Stimulated activated naive CD4-positive, alpha-beta T cell treated with Interleukin-2 at 50 U/mL for 16 hours (primary cell): Measurements from ENCODE around the gene GLRA3.
"Not testable (repeated sequence)": the region's sequence is repeated elsewhere in the genome, so short reads cannot be mapped to it uniquely, and the experiment has no call there.

Experiments used
- DNase-seq: peaks from one replicate; lab custom pipeline; 2025; lab: John Stamatoyannopoulos, UW

Gene GLRA3

DNA sequence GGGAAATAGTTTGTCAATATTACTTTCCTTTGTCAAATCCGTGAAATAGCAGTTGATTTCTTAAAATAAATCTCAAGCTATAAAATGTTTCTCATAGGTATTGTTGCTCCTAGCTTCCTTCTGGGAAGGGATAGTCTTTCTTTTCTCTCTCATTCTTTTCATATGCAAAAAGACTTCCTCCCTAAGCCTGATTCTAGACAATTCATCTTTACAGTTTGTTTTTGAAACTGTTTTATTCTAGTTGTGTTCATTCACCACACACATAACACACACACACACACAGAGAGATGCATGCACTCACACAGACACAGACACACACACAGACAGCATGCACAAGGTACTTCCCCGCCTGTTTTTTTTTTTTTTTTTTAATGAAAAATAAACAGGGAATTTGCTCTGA is 18.2 kb downstream of the GLRA3 start:
- no peak for DNase-seq

DNA sequence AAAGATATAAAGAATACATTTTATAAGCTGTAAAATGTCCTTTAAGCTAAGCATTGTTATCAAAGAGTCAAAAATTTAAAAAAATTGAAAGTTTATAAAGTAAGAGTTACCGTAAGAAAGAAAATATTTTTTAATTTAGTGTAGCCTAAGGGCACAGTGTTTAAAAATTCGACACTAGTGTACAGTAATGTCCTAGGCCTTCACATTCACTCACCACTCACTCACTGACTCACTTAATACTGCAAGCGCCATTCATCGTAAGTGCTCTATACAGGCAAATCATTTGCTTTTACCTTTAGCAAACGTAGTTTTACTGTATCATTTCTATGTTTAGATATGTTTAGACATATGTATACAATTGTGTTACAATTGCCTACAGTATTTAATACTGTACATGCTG is 20.2 kb downstream of the GLRA3 start:
- no peak for DNase-seq

DNA sequence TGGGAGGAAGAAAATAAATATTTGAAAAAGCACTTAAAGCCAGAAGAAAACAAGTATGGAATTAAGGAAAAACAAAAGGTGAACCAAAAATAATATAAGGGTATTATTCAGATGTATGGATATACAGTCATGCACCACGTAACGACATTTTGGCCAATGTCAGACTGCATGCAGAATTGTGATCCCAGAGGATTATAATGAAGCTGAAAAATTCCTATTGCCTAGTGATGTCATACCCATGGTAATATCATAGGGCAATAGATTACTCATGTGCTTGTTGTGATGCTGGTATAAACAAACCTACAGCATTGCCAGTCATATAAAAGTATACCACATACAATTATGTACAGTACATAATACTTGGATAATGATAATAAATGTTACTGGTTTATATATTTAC is 20.9 kb downstream of the GLRA3 start:
- no peak for DNase-seq

DNA sequence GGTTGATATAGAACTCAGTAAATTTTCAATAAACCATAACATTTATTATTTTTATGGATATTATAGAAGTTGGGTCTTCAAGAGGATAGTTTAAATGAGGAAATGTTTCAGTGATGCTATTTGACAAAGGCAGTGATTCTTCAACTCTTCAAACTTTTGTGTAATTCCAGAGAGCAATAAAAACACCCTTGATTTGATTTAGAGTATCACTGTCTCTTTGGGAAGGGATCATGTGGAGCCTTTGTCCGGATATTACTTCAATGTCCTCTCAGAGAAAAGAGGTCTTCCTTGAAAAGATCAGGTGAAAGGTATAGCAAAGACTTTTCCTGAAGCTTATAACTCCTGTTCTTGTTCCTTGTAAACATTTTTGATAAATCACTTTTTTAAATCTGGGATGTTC is 23.3 kb downstream of the GLRA3 start:
- no peak for DNase-seq

DNA sequence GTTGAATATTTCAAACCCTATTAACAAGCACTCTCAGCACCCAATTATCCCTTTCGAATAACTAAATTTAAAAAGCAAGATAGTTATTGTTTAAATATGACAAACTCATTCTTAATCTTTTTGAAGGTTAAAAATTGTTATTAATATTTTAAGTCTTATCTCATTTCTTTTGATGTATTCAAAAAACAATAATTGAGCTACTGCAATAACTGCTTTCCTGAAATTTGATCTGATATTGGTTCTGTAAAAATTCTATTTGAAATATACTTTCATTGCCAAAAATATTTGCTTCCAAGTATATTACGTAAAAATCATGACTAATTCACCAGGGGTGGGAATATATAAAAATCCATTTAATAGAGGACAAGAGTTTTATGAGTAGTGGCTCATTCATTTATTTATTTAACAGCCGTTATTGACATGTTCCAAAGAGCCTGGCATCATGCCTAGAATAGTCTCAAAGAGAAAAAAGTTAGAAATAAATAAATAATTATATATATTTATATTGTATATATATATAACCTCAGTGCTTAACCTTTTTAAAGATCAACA is 34.4 kb downstream of the GLRA3 start:
- no peak for DNase-seq

DNA sequence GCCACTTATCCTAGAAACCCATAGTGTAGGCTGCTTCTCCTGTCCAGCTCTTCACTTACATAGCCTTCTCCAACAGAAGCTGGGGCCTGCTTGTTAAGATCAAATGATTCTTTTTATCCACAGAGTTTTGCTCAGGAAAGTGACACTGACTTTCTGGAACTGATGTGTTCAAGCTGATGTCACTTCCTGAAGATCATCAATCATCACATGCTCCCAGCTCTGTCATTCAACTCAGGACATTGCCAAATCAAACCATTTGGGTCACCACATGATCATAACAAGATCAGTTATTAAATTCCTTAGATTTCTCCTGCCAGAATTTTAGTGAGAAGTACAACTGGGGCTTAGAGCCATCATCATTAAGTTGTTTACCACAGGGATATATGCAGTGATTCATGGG is 39.4 kb downstream of the GLRA3 start:
- DNase-seq, result no peak

DNA sequence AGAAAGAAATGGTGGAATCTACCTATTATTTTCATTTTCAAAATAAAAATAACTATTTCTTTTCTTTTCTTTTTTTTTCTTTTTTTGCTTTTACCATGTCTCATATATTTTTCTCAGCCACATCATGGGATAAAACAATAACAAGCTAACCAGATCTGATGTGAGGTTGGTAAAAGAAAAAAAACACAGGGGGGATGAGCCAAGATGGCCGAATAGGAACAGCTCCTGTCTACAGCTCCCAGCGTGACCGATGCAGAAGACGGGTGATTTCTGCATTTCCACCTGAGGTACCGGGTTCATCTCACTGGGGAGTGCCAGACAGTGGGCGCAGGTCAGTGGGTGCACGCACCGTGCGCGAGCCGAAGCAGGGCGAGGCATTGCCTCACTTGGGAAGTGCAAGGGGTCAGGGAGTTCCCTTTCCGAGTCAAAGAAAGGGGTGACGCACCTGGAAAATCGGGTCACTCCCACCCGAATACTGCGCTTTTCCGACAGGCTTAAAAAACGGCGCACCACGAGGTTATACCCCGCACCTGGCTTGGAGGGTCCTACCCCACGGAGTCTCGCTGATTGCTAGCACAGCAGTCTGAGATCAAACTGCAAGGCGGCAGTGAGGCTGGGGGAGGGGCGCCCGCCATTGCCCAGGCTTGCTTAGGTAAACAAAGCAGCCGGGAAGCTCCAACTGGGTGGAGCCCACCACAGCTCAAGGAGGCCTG is 50.6 kb downstream of the GLRA3 start:
- not testable (repeated sequence) for DNase-seq

DNA sequence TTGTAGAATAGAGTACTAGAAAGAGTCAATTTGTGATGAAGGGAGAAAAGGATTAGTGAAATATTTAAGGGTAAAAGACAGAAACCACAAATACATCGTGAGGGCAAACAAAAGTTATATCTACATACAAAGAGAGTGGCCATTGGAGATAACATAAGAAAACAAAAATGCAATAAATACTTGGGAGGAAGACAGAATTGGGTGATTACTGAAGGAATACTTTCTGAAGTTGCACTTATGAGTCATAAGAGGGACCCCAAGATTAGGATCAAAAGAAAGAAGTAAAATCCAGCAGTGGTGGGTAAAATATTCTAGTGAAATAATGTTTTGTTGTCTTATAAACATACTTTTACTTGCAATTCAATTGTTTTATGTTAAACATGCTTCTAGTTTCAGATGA is 53.7 kb downstream of the GLRA3 start:
- DNase-seq, result no peak

DNA sequence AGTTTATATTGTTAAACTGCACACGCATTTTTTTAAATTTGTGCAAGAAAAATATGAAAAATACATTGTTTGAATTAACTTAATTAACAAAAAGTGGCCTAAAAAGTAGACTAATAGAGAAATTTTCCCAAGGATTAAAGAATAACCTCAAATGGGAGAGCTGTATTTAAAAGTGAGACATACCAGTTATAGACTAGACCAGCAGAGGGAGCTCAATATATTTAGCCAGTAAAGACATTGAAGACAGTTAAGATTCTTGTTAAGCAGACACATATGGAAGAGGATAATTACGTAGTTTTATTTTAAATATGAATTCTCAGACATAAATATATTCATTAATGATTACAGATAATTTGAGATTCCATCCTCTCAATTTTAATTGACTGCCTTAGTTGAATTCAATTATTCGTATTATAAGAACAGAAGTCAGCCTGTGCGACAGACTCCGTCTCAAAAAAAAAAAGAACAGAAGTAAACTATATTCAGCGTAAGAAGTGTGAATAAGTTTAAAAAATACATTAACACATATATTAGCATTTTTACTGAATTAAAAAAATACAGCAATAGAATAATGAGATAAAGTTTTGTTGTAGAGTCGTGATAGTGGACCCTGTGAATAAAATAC is 64.8 kb downstream of the GLRA3 start:
- DNase-seq, result no peak

DNA sequence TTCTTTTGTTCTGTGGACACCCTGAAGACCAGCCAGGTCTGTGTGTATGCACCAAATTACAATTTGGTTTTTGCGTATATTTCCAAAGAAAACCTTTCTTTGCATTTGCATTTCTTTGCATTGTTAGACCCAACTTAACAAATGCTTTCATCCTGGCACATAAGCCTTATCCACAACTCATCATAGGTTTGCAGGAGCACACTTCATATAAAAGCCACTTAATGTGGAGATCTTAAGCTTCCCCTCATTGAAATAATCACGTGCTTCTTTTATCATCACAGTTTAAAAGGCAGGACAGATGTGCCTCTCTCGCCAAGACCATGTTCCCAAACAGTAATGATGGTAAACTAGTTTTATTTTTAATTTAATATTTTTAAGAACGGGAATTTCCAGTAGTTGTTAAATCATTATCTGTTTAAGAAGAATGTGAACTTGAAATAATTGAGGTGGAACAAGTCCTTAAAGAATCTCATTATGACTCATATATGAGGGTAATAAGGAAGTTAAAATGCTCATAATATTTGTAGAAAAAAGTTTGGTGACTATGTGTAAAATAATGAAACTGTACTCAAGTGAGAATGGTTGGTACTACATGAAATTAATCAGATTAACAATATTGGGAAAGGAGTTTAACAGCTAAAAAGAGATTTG is 65.5 kb downstream of the GLRA3 start:
- no peak for DNase-seq

DNA sequence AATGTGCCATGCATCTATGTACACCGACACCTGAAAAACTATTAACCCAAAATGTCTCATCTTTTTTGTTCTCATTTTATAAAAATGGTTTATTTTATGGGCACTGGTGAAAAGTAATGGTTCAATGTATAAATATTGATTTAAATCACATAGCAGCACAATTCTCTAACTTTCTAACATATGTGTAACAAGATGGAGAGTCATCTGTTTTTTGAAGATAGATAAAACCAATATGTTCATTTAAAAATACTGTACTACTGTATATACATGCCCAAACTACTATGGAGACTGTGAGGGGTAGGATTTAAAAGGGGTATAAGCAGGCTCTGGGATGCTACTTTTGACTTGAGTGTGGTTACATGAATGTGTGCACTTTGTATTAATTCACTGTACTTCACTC is 67.6 kb downstream of the GLRA3 start:
- DNase-seq, result no peak

DNA sequence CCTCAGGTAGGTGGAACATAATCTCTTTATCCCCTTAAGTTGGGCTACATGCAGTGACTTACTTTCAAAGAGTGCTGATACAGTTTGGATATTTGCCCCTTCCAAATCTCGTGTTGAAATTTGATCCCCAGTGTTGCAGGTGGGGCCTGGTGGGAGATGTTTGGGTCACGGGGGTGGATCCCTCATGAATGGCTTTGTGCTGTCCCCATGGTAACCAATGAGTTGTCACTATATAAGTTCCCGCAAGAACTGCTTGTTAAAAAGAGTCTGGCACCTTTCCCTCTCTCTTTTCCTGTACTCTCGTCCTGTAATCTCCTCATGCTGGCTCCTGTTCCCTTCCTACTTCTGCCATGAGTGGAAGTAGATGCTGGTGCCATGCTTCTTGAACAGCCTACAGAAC is 71.3 kb downstream of the GLRA3 start:
- DNase-seq, result no peak

DNA sequence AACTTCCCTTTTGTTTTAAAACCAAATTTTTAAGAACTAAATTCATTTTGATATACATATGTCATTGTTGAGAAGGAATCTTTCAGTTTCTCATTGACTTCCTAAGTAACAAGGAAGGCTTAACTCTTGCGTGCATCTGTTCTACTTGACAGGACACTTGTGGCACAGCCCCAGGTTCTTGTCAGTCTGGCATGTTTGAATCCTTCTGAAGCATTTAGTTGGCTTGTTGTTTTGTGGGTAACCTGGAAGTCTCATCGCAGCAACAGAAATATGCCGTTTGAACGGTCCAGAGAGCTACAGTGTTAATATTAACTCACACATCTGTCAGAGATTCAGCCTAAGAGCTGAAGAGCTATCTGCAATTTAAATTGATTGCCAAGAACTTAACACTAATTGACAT is 76.0 kb downstream of the GLRA3 start:
- DNase-seq, result no peak

DNA sequence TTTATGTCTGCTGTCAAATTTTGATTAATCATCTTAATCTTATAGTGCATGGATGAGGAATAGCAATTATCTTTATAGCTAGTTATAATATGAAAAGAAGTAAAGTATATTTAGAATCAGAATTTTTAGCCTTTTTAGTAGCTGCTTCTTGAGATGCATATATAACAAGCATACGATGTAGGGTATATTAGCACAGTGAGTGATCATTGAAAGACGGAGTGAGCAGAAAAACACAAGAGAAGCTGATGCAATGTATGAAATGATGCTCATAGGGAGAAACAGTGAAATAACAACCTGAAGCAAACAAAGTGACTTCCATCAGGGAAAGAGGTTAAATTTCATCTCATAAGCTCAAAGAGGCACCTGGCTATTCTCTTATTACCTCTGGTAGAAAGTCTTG is 77.0 kb downstream of the GLRA3 start:
- no peak for DNase-seq

DNA sequence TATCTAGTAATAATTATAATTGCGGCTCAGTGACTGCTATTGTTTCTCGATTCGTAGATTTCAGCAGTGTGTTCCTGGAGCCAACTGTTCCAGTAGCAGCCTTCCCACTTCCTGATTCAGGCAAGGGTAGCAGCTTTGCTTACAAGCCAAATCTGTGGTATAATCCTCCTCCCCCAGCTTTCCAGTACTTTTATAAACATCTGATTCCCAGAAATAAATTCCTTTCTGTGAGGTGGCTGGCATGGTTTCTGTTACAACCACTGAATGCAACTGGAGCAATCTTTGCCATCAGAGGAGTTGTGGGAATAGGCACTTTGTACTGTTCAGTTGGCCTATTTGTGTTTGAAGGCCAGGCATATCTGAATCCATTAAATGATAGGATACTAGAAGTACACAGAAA is 80.0 kb downstream of the GLRA3 start:
- no peak for DNase-seq

DNA sequence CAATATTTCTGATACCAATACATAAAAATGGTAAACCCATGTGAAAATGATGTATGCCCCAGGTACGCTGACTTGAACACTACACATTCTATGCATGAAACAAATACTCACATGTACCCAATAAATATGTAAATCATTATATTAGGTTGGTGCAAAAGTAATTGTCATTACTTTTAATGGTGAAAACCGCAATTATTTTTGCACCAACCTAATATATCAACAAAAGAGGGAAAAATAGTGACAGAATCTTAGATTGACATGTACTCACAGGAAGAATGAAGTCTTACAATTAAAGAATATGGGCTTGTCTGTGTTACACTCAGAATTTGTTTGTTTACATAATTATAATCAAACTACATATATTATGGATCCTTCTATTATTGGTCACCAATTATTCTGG is 82.3 kb downstream of the GLRA3 start:
- no peak for DNase-seq

DNA sequence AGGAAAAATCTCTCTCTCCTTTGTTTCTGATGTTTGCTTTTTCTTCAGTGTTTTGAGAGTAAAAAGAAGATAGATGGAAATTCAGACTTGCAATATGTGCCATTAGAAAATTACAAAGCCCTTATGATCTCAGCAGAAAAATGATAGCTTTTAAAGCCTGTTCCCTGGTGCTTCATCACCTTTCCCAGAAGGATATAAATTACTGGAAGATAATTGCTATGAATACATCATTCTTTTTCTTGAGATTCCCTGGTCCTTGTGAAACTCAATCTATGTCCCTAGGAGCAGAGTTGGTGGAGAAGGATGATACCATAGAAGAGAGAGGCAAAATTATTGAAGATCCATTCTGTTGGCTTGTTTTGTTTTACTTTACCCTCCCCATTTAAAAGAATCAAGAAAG is 86.5 kb downstream of the GLRA3 start:
- DNase-seq, result no peak

DNA sequence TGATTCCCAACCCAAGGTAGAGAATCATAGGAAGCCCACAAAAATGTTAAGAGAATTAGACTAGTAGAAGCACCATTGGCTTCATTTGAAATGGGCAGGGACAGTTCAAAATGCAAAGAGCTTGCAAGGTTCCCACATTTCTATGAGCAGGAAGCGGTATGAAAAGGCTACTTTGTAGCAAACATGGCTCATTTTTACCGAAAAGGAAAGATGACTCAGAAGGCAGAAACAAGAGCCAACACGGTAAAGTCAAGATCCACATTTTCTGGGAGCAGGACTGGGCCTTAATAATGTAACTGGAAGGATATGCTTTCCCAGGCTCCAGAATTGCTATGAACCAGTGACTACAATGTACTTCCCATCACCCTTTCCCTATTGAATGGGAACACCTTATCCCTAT is 89.5 kb downstream of the GLRA3 start:
- no peak for DNase-seq

DNA sequence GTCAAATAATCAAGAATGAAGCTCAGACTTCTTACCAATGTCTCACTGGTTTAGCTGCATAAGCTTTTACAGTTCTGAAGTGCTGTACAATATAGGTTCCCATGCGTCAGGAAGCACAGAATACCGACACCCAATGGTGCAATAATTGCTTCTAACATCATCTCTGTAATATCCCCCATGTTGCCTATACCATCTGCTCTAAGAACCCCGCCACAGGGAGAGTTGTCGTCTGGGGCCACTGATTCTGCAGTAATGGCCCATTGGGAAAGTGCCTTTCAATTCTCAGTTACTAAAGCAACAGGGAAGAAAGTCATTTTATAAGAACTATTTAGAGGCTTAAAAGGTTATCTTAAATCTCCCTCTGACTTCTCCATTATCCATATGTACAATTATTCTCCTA is 94.9 kb downstream of the GLRA3 start:
- DNase-seq, result no peak

DNA sequence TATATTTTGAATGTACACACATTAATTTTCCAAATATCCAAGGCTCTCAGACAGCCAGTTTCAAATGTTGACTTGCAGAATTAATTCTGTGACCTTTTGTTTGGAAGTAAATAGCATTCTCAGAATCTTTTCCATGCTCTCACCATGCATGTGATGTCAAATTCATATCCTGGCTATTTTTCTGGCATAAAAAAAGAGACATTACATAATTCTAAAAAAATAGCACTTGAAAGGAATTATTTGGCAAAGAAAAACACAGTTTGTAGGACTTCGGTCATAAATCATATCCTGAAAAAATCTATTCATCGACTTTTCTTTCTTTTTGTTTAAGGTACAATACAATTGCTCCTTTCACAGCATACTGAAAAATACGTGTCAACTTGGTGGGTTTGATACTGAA is 111.2 kb downstream of the GLRA3 start:
- DNase-seq, result no peak

DNA sequence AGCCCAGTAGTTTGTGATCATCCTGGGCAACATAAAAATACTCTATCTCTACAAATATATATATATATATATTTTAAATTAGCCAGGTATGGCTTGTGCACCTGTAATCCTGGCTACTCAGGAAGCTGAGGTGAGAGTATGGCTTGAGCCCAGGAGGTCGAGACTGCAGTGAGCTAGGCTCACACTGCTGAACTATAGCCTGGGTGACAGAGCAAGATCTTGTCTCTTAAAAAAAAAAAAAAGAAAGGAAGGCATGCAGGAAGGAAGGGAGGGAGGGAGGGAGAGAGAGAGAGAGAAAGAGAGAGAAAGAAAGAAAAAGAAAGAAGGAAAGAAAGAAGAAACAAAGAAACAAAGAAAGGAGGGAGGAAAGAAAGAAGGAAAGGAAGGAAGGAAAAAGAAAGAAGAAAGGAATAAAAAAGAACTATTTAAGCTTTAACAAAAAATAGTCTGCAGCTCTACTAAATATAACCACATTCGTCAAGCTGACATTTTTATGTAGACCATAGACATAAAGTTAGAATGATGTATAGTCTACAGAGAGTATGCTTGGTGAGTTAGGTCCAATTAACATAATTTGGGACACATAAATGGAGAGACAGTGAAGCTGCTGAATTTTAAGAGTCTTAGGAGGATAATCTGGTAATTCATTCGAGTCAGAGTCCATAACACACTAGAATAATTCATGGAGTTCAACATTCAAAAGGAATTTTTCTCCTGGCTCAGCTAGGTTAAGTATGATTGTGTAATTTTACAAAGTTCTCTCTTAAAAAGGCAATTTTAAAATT is 111.9 kb downstream of the GLRA3 start:
- DNase-seq, result no peak

DNA sequence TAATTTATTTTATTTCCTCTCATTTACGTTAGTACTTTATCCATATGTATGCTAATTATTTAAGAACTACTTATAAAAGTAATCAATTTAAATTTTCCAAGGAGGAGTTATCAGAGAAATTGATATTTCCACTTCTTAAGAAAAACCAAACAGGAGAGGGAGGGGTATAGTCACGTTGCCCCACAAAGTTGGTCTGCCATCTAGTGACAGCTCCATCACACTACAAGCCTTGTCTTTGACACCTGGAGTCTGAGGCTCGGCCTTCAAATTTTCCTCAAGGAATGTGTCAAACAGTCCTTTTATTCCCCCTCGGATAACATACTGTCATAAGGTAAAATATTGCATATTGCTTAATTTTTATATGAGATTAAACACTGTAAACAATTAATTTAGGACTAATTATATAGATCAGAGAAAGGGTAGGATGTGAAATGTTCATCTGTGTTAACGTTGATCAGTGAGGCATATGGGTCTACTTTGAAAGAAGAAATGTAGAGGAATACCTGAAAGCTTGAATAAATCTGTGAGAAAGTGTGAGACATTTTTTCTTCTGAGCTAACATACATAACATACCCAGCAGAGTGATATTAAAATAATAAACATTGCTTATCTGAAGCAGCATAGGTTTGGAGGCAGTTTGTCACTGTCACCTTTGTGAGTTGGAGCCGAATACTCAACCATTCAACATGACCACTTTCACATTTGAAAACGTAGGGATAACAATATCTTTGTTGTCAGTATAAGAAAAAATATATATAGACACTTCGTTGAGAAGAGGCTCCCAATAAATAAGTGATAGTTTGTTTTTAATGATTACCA is 114.4 kb downstream of the GLRA3 start:
- no peak for DNase-seq
